Body of pancreas (tissue), 4 donors: ENCODE data around the gene TNKS1BP1. TPM values are rescaled to one million over a fixed set of nuclear protein-coding genes. Genes with fewer than 3 reads are reported as not detected.

Experiments
- ATAC-seq: fragments of 150-250 bp; one replicate; pipeline ENCODE4 v1.9.1; 2016
- DNase-seq, 4 donors: peaks; one replicate each; pipeline ENCODE4 v3.0.0-alpha.2; 2019
- H3K27ac ChIP-seq, 4 donors: fragments of 200-600 bp; sonication (generic); 1 replicate in 3 of 4; 2 replicates in 1 of 4; pipeline versions ENCODE4 v1.5.1 to v1.6.1; 2016 to 2019; ENCODE audit warnings: mild to moderate bottlenecking in 1 of 4, mixed read lengths in 1 of 4, moderate library complexity in 1 of 4
- H3K27me3 ChIP-seq, 2 donors: fragments of 200-600 bp; sonication (generic); one replicate each; pipeline ENCODE4 v1.6.0; 2016; ENCODE audit warnings: mild to moderate bottlenecking in 1 of 2
- H3K36me3 ChIP-seq, 2 donors: fragments of 200-600 bp; sonication (generic); replicated peaks in 1 of 2; 2 replicates each; pipeline ENCODE4 v1.5.1; 2016; ENCODE audit warnings: low read depth in 2 of 2; ENCODE audit not compliant: insufficient read depth in 1 of 2
- H3K4me1 ChIP-seq: fragments of 200-600 bp; sonication (generic); one replicate; pipeline ENCODE4 v1.6.0; 2016
- H3K4me3 ChIP-seq, 2 donors: fragments of 200-600 bp; sonication (generic); 1 replicate in 1 of 2; 2 replicates in 1 of 2; pipeline ENCODE4 v1.5.1; 2016 to 2019
- H3K9me3 ChIP-seq, 3 donors: fragments of 200-600 bp; sonication (generic); 1 replicate in 2 of 3; 2 replicates in 1 of 3; pipeline ENCODE4 v1.5.1; 2016
- POLR2A ChIP-seq, 3 donors: fragments of 450-650 bp; IDR thresholded peaks; one replicate each; pipeline ENCODE4 v1.6.1; 2016; ENCODE audit warnings: antibody characterized with exemption in 3 of 3, mild to moderate bottlenecking in 2 of 3
- whole genome bisulfite sequencing, 2 donors: methylation state at CpG; one replicate each; pipeline ENCODE4 v1.1.5; 2017; 5-methylcytosine and 5-hydroxymethylcytosine counted together
- intact Hi-C: fragments of 100-400 bp; cut with DNase I; formaldehyde crosslinking; loops from one replicate; pipeline ENCODE4 v1.15.1; 2023
- total RNA-seq, 2 donors: library from RNA; depleted of rRNA; stranded (reverse); fragments of >200 nt; gene quantifications; one replicate each; pipeline ENCODE4 v1.1.0, GENCODE V29; 2016
- TF ChIP-seq, protein P1 (sequence below), 7 experiments: fragments of 450-650 bp in 4 of 7; fragments of 200-600 bp in 3 of 7; sonication (generic) in 3 of 7; IDR thresholded peaks; one replicate each; pipeline ENCODE4 v1.5.1; 2016 to 2019; ENCODE audit warnings: antibody characterized with exemption in 7 of 7

TNKS1BP1 gene
- total RNA-seq, 2 donors from 2014 or later = 83.5 to 115 TPM

DNA sequence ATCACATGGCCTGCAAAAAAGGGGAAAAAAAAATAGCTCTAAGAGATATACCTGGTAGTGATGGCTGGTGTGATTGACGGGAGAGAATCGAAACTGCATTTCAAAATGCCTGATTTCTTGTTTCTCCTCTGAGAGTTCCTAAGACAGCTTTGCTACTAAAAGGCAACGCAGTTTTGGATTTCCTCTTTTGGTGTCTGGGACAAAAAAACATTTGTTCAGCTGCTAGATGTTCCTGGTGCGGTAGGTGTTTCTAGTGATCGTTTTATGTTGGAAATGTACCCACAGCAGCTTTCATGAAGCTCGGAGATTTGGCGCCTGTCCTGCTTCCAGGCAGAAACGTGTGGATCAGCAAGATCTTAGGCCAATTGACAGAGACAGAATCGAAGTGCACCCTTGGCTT, 31.5 kb upstream of the TNKS1BP1 start:
- DNase-seq (peak in 1 of 4 donors; percentile 29), ATAC-seq (no peak)
- Histone ChIP-seq H3K4me3 (no peak overlapping the region), H3K9me3 (no peaks in the 10 kb centered on the region), H3K36me3 (no peaks in the 10 kb centered on the region), H3K27me3 (no peaks in the 10 kb centered on the region), H3K4me1 (peaks cover 38% of the 10 kb centered on the region), H3K27ac (peak overlapping the region in 2 of 4 donors; percentile 28 to 42)
- intact Hi-C loops = loop anchor here (10.0 kb wide), 1 partner anchor 289 kb away; the partner anchor contains the start of gene YPEL4
- TF ChIP-seq, protein P1, sequence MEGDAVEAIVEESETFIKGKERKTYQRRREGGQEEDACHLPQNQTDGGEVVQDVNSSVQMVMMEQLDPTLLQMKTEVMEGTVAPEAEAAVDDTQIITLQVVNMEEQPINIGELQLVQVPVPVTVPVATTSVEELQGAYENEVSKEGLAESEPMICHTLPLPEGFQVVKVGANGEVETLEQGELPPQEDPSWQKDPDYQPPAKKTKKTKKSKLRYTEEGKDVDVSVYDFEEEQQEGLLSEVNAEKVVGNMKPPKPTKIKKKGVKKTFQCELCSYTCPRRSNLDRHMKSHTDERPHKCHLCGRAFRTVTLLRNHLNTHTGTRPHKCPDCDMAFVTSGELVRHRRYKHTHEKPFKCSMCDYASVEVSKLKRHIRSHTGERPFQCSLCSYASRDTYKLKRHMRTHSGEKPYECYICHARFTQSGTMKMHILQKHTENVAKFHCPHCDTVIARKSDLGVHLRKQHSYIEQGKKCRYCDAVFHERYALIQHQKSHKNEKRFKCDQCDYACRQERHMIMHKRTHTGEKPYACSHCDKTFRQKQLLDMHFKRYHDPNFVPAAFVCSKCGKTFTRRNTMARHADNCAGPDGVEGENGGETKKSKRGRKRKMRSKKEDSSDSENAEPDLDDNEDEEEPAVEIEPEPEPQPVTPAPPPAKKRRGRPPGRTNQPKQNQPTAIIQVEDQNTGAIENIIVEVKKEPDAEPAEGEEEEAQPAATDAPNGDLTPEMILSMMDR (IDR thresholded peaks at IDR 0.05) = no peak
- no peak for TF ChIP-seq POLR2A (IDR thresholded peaks at IDR 0.05)
- 31 to 34% methylated on average over 9 of the region's 9 CpGs for WGBS, 2 donors

DNA sequence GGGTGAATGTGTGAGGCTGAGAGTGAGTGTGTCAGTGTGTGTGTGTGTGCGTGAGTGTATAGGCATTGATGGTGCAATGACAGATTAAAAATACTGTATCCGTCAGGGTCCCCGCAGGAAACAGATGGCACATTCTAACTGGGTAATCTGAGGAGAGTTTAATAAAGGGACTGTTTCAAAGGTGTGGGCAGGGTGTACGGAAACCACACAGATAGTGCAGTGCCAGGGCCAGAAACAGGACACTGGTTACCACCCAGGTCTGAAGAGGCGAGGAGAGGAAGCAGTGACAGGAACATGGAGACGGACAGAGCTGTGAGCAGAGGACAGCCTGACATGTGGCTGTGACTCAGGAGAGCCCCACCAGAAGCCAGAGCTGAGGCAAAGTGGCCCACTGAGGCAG, 29.9 kb upstream of the TNKS1BP1 start:
- Histone ChIP-seq H3K36me3 (no peaks in the 10 kb centered on the region), H3K4me1 (peaks cover 33% of the 10 kb centered on the region), H3K9me3 (no peaks in the 10 kb centered on the region), H3K4me3 (no peak overlapping the region), H3K27ac (no peak overlapping the region), H3K27me3 (no peaks in the 10 kb centered on the region)
- WGBS, 2 donors = 74 to 83% methylated on average over 6 of the region's 6 CpGs
- TF ChIP-seq, protein P1 (IDR thresholded peaks at IDR 0.05) = no peak
- no peak for TF ChIP-seq POLR2A (IDR thresholded peaks at IDR 0.05)
- ATAC-seq (no peak), DNase-seq (no peak)
- intact Hi-C loops = loop anchor here (10.0 kb wide), 1 partner anchor 290 kb away; the partner anchor contains the start of gene YPEL4

DNA sequence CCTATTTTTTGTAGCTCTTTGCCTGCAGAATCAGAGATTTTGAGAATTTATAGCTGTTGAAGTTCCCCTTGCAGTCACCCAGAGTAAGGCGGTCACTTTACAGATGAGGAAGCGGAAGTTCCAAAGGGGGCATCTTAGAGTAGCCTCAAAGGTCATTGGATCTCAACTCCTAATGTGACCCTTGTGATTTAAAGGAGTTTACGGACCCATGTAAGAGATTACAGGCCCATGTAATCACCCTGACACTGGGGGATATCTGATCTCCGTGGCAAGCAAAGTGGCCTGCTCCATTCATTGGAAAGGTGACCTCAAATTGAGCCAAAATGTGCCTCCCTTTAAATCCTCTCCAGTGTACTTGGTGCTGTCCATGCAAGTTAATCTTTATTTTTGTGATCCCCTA, 29.1 kb upstream of the TNKS1BP1 start:
- no peak for TF ChIP-seq POLR2A (IDR thresholded peaks at IDR 0.05)
- TF ChIP-seq, protein P1 (IDR thresholded peaks at IDR 0.05) = no peak
- Histone ChIP-seq H3K4me1 (peaks cover 24% of the 10 kb centered on the region), H3K27me3 (no peaks in the 10 kb centered on the region), H3K9me3 (no peaks in the 10 kb centered on the region), H3K36me3 (no peaks in the 10 kb centered on the region), H3K4me3 (no peak overlapping the region), H3K27ac (no peak overlapping the region)
- ATAC-seq (no peak), DNase-seq (no peak)
- WGBS, 2 donors = 70 to 88% methylated on average over 4 of the region's 4 CpGs
- intact Hi-C loops = loop anchor here (10.0 kb wide), 1 partner anchor 291 kb away; the partner anchor contains the start of gene YPEL4

DNA sequence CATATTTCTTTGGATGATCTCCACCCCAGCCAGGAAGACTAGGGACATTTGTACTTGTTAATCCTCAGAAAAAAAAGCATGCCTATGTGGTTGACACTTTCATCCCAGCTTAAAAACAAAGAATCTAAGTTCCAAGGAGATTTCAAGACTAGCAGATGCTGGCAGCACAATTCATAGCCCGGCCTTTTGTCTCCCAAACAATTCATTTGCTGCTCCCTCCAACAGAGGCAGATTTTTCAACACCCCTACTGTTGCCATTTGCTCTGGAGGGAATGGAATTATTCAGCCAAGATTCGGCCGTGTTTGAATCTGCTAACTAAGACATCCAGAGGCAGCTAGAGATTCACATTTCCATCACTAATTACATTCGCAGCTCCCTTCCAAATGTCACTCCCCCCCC, 28.7 kb upstream of the TNKS1BP1 start:
- Histone ChIP-seq H3K9me3 (no peaks in the 10 kb centered on the region), H3K36me3 (no peaks in the 10 kb centered on the region), H3K27ac (no peak overlapping the region), H3K4me3 (no peak overlapping the region), H3K4me1 (peaks cover 20% of the 10 kb centered on the region), H3K27me3 (no peaks in the 10 kb centered on the region)
- DNase-seq (no peak), ATAC-seq (no peak)
- intact Hi-C loops = loop anchor here (10.0 kb wide), 1 partner anchor 291 kb away; the partner anchor contains the start of gene YPEL4
- TF ChIP-seq, protein P1 (IDR thresholded peaks at IDR 0.05) = no peak
- no peak for TF ChIP-seq POLR2A (IDR thresholded peaks at IDR 0.05)
- WGBS, 2 donors = 60 to 62% methylated on average over 4 of the region's 4 CpGs

DNA sequence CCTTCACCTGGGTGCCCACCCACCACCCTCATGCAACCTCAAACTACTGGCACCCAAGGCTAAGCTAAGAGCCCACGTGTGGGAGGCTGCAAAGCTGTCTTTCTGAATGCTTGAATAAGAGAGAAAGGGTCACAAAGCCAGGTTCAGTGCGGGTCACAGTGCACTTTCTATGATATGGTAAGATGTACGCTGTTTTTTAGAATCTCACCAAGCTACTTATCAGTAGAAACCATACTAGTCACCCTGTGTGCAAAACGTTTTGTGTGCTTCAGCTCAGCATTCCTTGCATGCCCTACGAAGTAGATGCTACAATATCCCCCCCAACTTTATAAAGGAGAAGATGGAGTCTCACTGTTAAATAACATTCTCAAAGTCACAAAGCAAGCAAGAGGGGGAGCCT, 28.3 kb upstream of the TNKS1BP1 start:
- no peak overlapping the region for H3K4me3 ChIP-seq
- intact Hi-C loops = loop anchor here (10.0 kb wide), 1 partner anchor 292 kb away; the partner anchor contains the start of gene YPEL4
- TF ChIP-seq, protein P1 (IDR thresholded peaks at IDR 0.05) = no peak
- TF ChIP-seq POLR2A (IDR thresholded peaks at IDR 0.05) = no peak
- no peaks in the 10 kb centered on the region for H3K9me3 ChIP-seq
- no peak for DNase-seq
- H3K4me1 ChIP-seq = peaks cover 17% of the 10 kb centered on the region
- WGBS, 2 donors = 61 to 66% methylated on average over 5 of the region's 5 CpGs
- no peaks in the 10 kb centered on the region for H3K27me3 ChIP-seq
- ATAC-seq = no peak
- no peaks in the 10 kb centered on the region for H3K36me3 ChIP-seq
- H3K27ac ChIP-seq = no peak overlapping the region
